Lower leg skin (tissue), 3 donors: ENCODE data around the gene FAM114A1.

ENCODE experiments used
- CTCF ChIP-seq, 3 donors: fragments of 450-650 bp; IDR thresholded peaks; one replicate each; pipeline ENCODE4 v1.5.1; 2016; ENCODE audit warnings: antibody characterized with exemption in 3 of 3, mild to moderate bottlenecking in 3 of 3, moderate library complexity in 2 of 3
- POLR2A ChIP-seq, 2 donors: fragments of 450-650 bp; IDR thresholded peaks; one replicate each; pipeline ENCODE4 v1.6.1; 2016 to 2017; ENCODE audit warnings: antibody characterized with exemption in 2 of 2, mild to moderate bottlenecking in 1 of 2, moderate library complexity in 1 of 2

- TF ChIP-seq CTCF (IDR thresholded peaks at IDR 0.05) (no peak), POLR2A (IDR thresholded peaks at IDR 0.05) (no peak)
Measured at GRCh38 chr4:38855466-38855865, 12.1 kb upstream of the FAM114A1 start.
